ENCODE measurements around the gene RILPL1.
A peak's percentile ranks its signal among the peaks of the same experiment; 100 is the strongest.
"Not testable (repeated sequence)": the region's sequence is repeated elsewhere in the genome, so short reads cannot be mapped to it uniquely, and the experiment has no call there.

RILPL1 gene

DNA sequence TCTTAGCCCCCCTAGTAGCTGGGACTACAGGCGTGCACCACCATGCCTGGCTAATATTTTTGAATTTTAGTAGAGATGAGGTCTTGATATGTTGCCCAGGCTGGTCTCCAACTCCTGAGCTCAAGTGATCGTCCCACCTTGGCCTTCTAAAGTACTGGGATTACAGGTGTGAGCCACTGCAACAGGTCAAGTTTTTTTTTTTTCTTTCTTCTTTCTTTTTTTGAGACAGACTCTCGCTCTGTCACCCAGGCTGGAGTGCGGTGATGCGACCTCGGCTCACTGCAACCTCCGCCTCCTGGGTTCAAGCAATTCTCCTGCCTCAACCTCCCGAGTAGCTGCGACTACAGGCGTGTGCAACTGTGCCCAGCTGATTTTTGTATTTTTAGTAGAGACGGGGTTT lies 70.3 kb downstream of the RILPL1 start:
- not testable (repeated sequence) for DNase-seq (ENCODE audit: low read depth)

GRCh38 chr12:123457980-123458779 lies 75.3 kb downstream of the RILPL1 start, which contains the start of gene SNRNP35:
TSS of gene SNRNP35 (plus strand) at chr12:123458139. CDS start at chr12:123465541, 7,402 bp downstream.
- DNase-seq (ENCODE audit: low read depth), result peak; percentile 72

DNA sequence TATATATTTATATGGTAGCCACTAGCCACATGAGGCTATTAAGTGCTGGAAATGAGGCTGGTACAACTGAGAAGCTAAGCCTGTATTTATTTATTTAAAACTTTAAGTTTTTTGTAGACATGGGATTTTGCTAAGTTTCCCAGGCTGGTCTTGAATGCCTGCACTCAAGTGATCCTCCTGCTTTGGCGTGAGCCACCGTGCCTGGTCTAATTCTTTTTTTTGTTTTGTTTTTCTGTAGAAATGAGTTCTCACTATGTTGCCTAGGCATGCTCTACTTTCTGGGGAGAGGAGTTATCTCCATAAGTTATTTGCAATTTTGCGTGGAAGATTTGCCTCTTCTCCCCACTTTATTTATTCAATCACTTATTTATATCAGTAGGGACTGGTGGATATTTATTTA lies 80.4 kb downstream of the RILPL1 start:
- DNase-seq (ENCODE audit: low read depth), result no peak

- DNase-seq (ENCODE audit: low read depth), result not testable (repeated sequence)
These were observed 81.3 kb downstream of the RILPL1 start for GRCh38 chr12:123452276-123452550.

DNA sequence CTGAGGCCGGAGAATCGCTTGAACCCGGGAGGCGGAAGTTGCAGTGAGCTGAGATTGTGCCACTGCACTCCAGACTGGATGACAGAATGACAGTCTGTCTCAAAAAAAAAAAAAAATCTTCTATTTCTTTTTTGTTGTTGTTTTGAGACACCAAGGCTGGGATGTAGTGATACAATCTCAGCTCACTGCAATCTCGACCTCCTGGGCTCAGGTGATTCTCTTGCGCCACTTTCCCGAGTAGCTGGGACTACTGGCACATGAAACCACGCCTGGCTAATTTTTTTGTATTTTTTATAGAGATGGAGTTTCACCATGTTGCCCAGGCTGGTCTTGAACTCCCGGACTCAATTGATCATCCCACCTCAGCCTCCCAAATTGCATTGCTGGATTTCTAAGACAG lies 82.9 kb downstream of the RILPL1 start:
- DNase-seq (ENCODE audit: low read depth), result no peak

DNA sequence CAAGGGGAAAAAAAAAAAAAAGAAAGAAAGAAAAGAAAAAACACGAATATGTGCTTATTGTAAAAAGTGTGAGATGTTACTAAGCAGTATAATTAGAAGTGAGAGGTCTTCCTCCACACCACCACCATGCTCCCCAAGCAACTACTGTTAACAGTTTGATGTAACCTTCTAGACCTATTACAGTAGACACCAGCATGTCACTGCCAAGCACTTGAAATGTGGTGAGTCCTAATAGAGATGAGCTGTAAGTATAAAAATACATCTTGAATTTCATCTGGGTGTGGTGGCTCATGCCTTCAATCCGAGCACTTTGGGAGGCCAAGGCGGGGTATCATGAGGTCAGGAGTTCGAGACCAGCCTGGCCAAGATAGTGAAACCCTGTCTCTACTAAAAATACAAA lies 83.7 kb downstream of the RILPL1 start:
- no peak for DNase-seq (ENCODE audit: low read depth)

GRCh38 chr12:123449249-123449733 lies 84.2 kb downstream of the RILPL1 start:
- no peak for DNase-seq (ENCODE audit: low read depth)

GRCh38 chr12:123446333-123446713 lies 87.2 kb downstream of the RILPL1 start:
- no peak for DNase-seq (ENCODE audit: low read depth)

- DNase-seq (ENCODE audit: low read depth), result no peak
These were observed 87.9 kb downstream of the RILPL1 start for GRCh38 chr12:123445388-123446332.

DNA sequence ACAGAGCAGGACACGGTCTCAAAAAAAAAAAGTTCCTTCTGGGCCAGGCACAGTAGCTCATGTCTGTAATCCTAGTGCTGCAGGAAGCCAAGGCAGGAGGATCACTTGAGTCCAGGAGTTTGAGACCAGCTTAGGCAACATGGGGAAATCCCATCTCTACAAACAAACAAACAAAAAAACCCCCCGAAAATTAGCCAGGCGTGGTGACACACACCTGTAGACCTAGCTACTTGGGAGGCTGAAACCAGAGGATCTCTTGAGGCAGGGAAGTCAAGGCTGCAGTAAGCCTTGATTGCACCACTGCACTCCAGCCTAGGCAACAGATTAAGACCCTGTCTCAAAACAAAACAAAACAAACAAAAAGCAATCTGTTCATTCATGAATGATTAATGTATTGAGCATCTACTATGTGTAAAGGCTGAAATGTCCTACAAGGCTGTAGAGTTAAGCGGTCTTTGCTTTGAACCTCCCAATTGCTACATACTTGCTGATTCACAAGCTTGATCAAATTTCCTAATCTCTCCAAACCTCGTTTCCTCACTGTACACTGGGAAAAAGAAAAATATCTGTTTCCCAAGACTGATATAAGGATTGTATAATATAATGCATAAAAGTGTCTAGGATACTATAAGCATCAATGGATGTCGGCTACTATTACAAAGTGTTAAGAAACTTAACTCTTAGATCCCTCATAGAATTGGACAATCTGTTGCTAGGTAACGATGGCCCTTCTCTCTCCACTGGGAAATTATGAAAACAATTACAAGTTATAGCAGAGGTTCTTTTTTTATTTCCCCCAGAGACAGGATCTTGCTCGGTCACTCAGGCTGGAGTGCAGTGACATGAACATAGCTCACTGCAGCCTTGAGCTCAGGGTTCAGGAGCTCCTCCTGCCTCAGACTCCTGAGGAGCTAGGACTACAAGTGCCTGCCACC lies 89.2 kb downstream of the RILPL1 start:
- no peak for DNase-seq (ENCODE audit: low read depth)

DNA sequence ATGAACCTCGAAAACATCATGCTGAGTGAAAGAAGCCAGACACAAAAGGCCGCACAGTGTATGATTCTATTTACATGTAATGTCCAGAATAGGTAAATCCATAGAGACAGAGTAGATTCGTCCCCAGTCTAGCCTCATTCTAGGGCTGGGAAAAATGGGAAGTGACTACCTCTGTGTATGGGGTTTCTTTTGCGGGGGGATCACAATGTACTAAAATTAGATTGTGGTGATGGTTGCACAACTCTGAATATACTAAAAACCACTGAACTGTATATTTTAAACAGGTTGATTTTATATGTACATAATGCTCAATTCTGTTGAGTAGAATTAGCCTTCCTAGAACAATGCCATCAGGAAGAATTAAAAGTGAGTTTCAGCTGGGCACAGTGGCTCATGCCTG lies 90.7 kb downstream of the RILPL1 start:
- no peak for DNase-seq (ENCODE audit: low read depth)

DNA sequence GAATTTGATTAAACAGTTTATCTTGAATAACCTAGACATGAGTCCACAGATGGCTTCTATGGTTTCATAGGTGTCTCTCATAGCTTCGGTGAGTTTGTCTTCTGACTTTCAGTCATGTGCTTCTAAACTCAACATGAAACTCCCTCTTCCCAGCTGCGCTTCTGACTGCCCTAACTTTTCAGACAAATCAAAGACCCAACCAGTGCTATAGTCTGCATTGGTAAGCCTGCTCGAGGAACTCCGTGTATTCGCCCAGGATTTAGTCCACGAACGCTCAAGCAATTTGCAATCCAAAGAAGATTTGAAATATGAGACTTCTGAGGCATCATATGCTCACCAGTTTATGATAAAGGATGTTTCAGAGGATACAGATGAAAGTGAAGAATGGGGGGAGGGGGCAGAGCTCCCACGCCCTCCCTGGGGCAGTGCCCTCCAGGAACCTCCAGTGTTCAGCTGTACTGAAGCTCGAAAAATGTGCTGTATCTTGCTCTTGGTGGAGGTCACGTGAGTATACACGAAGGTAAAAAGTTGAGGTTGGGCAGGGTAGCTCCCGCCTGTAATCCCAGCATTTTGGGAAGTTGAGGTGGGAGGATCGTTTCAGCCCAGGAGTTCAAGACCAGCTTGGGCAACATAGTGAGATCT lies 91.9 kb downstream of the RILPL1 start:
- no peak for DNase-seq (ENCODE audit: low read depth)

DNA sequence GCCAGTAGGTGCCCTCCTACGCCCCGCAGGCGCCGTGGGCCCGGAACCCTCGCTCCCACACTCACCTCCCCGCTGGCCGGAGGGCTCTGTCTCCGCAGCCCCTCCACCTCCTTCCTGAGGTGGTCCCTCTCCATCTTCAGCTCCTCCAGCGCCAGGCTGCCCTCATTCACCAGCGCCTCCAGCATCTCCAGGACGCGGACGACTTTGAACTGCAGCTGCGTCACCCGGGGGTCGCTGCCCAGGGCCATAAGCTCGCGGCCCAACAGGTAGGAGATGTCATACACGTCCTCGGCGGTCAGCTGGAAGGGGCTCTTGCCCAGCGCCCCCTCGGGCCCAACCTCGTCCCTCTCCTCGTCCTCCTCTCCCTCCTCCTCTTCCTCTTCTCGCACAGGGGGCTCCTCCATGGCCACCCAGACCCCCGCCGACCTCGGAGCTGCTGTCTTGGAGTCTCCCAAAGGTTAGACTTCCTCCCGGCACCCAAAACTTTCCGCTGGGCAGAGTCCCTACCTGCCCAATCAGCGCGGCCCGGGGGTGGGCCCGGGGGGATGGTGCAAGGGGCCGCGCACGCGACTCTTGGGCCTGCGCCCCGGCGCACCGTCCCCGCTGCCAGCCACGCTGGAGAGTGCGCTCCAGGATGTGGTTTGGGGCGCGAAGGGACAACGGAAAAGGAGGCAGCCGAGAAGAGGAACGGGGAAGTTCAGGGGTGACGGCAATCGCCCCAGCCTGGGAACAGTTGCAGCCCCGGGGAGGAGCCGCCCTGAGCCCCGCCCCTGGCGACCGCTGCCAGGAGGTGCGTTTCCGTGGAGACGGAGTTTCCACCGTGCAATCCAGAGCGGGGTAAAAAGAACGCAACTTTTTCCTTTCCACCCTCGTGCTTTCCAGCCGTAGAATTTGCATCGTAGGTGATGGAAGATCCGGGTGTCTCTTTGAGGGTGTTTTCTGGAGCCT lies 97.2 kb downstream of the RILPL1 start, which contains the start of gene RILPL2:
Gene RILPL2 (minus strand): TSS at position 668 of the 948 bp plus-strand sequence. CDS start 264 bp downstream, at position 404.
- DNase-seq (ENCODE audit: low read depth), result peak; percentile 92

DNA sequence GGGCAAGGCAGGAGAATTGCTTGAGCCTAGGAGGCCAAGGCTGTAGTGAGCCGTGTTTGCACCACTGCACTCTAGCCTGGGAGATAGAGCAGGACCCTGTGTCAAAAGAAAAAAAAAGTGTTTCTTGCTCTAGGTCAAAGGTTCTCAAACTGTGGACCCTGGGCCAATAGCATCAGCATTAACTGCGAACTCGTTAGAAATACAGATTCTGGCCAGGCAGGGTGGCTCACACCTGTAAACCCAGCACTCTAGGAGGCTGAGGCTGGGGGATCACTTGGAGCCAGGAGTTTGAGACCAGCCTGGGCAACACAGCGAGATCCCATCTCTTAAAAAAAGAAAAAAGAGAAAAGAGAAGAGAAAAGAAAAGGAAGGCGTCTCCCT lies 97.9 kb downstream of the RILPL1 start:
- DNase-seq (ENCODE audit: low read depth), result no peak

DNA sequence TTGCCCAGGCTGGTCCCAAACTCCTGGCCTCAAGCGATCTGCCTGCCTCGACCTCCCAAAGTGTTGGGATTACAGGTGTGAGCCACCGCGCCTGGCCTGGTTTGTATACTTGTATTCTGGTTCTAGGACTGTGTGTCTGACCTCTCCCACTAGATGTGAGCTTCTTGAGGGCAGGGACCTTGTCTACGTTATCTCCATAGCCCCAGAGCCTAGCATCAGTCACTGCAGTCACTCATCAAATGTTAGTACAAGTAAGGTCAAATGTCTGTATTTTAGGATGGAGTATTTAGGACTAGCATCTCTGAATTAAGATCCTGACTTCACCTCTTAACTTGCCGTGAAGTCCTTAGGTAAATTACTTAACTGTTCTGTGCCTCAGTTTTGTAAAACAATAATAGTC lies 99.9 kb downstream of the RILPL1 start:
- DNase-seq (ENCODE audit: low read depth), result no peak

- DNase-seq (ENCODE audit: low read depth), result not testable (repeated sequence)
These were observed 101.3 kb downstream of the RILPL1 start for GRCh38 chr12:123431951-123432817.

GRCh38 chr12:123429101-123429500 lies 104.4 kb downstream of the RILPL1 start:
- not testable (repeated sequence) for DNase-seq (ENCODE audit: low read depth)

DNA sequence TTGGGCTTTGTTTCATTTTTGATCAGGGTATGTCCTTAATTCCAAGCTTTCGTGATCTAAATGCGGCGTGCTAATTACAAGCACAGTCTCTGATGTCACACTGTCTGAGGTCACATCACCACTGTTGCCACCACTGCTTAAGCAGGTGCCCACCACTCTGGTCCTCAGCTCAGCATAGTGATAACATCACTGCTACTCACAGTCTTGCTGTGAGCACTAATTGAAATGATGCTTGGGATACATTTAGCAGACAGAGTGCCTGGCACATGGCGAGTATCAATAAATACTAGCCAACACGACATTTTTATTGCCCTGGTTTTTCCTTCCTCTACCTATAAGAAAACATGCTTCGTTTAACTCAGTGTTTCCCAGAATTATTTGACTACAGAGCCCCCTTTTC lies 104.9 kb downstream of the RILPL1 start:
- no peak for DNase-seq (ENCODE audit: low read depth)

All from activated T-cell treated with anti-CD3 and anti-CD28 coated beads for 48 hours (primary cell).